Type B pancreatic cell (in vitro differentiated cells): ENCODE data around the gene CDK14. TPM values are rescaled to one million over a fixed set of nuclear protein-coding genes. Genes with fewer than 3 reads are reported as not detected.

Experiments used
- DNase-seq: peaks from one replicate; pipeline ENCODE4 v3.0.0; 2021; ENCODE audit warnings: mixed read lengths; ENCODE audit not compliant: unreplicated experiment; ENCODE audit errors: extremely low spot score
- H3K27ac Mint-ChIP-seq: 2 replicates; pipeline ENCODE4 v1.8.0; 2021; ENCODE audit warnings: mild to moderate bottlenecking, mixed read lengths
- H3K27me3 Mint-ChIP-seq: 2 replicates; pipeline ENCODE4 v1.8.0; 2021; ENCODE audit warnings: mixed read lengths
- H3K36me3 Mint-ChIP-seq: 2 replicates; pipeline ENCODE4 v1.8.0; 2021; ENCODE audit warnings: mixed read lengths
- H3K4me1 Mint-ChIP-seq: one replicate; pipeline ENCODE4 v1.8.0; 2021; ENCODE audit warnings: mixed read lengths; ENCODE audit not compliant: unreplicated experiment
- H3K4me3 Mint-ChIP-seq: 2 replicates; pipeline ENCODE4 v1.8.0; 2021; ENCODE audit warnings: mild to moderate bottlenecking, mixed read lengths
- H3K9me3 Mint-ChIP-seq: 2 replicates; pipeline ENCODE4 v1.8.0; 2021; ENCODE audit warnings: mixed read lengths
- total RNA-seq: library from RNA; stranded (reverse); gene quantifications from 2 replicates; pipeline ENCODE4 v1.2.1, GENCODE V29; 2021; ENCODE audit warnings: low replicate concordance
- TF ChIP-seq, protein P1 (sequence below): fragments of 200-600 bp; sonication (generic); conservative IDR thresholded peaks from 2 replicates; pipeline ENCODE4 v1.5.0; 2021; ENCODE audit warnings: antibody characterized with exemption, mild to moderate bottlenecking

Gene CDK14
- total RNA-seq, 1 donor from 2014 or later: 43.5 TPM

GRCh38 chr7:90678986-90679385, 82.9 kb downstream of the CDK14 start:
- no peak overlapping the region for H3K4me3 Mint-ChIP-seq
- no peaks in the 10 kb centered on the region for H3K27me3 Mint-ChIP-seq
- no peaks in the 10 kb centered on the region for H3K36me3 Mint-ChIP-seq
- no peaks in the 10 kb centered on the region for H3K9me3 Mint-ChIP-seq
- H3K4me1 Mint-ChIP-seq: peaks cover 21% of the 10 kb centered on the region
- H3K27ac Mint-ChIP-seq: no peak overlapping the region
- no peak for DNase-seq
- TF ChIP-seq, protein P1, sequence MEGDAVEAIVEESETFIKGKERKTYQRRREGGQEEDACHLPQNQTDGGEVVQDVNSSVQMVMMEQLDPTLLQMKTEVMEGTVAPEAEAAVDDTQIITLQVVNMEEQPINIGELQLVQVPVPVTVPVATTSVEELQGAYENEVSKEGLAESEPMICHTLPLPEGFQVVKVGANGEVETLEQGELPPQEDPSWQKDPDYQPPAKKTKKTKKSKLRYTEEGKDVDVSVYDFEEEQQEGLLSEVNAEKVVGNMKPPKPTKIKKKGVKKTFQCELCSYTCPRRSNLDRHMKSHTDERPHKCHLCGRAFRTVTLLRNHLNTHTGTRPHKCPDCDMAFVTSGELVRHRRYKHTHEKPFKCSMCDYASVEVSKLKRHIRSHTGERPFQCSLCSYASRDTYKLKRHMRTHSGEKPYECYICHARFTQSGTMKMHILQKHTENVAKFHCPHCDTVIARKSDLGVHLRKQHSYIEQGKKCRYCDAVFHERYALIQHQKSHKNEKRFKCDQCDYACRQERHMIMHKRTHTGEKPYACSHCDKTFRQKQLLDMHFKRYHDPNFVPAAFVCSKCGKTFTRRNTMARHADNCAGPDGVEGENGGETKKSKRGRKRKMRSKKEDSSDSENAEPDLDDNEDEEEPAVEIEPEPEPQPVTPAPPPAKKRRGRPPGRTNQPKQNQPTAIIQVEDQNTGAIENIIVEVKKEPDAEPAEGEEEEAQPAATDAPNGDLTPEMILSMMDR: no peak

DNA sequence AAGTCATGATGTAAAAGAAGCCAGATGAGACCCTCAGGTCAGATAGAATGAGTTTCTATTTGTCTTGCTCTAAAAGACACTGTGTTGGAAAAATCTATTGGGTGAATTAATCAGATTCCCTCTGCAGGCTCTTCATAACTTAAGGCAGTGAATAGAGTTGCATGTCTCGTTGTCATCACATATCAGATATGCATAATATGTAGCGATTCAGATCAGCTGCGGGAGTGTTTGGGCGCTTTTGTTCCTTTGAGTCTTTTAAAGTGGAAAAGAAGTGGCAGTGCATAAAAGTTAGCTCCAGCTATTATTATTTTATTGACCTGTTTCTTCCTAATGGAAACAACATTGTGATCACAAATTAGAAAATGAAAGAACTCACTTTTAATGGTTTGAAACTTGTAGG, 84.4 kb downstream of the CDK14 start:
- Mint-ChIP-seq H3K36me3 (no peaks in the 10 kb centered on the region), H3K9me3 (no peaks in the 10 kb centered on the region), H3K4me1 (peaks cover 21% of the 10 kb centered on the region), H3K4me3 (no peak overlapping the region), H3K27me3 (no peaks in the 10 kb centered on the region), H3K27ac (no peak overlapping the region)
- TF ChIP-seq, protein P1: no peak
- no peak for DNase-seq

- Mint-ChIP-seq H3K27ac (no peak overlapping the region), H3K4me3 (no peak overlapping the region), H3K36me3 (no peaks in the 10 kb centered on the region), H3K9me3 (no peaks in the 10 kb centered on the region), H3K27me3 (no peaks in the 10 kb centered on the region), H3K4me1 (peaks cover 21% of the 10 kb centered on the region)
- no peak for DNase-seq
- TF ChIP-seq, protein P1: no peak
Measured at GRCh38 chr7:90681336-90682022, 85.4 kb downstream of the CDK14 start.

- H3K27me3 Mint-ChIP-seq: no peaks in the 10 kb centered on the region
- no peak overlapping the region for H3K27ac Mint-ChIP-seq
- no peak overlapping the region for H3K4me3 Mint-ChIP-seq
- no peaks in the 10 kb centered on the region for H3K9me3 Mint-ChIP-seq
- H3K36me3 Mint-ChIP-seq: no peaks in the 10 kb centered on the region
- no peak for DNase-seq
- H3K4me1 Mint-ChIP-seq: peaks cover 16% of the 10 kb centered on the region
- TF ChIP-seq, protein P1: no peak
Measured at GRCh38 chr7:90686146-90686545, 90.0 kb downstream of the CDK14 start.

DNA sequence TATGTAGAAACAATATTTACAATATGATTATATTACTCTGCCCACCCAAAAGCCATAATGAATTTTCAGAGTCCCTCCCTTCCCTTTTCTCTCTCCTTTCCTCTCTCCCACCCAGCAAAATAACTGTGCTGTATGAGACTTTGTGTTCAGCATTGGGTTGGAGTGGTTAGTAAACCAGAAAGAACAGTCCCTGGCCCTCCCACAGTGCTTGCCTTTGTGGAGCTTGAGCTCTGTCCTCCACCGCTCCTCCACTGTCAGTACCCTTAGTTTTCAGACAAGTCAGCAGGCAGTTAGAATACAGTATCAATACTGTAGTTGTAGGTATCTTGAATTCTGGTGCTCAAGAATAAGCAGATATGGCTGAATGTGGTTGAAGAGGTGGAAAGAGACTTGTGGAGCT, 92.7 kb downstream of the CDK14 start:
- Mint-ChIP-seq H3K4me1 (peaks cover 7% of the 10 kb centered on the region), H3K27me3 (no peaks in the 10 kb centered on the region), H3K9me3 (no peaks in the 10 kb centered on the region), H3K27ac (peak overlapping the region; percentile 64), H3K36me3 (no peaks in the 10 kb centered on the region), H3K4me3 (peak overlapping the region; percentile 13)
- DNase-seq: no peak
- TF ChIP-seq, protein P1: no peak
